Measurements from ENCODE around the gene PYM1. TPM values are rescaled to one million over a fixed set of nuclear protein-coding genes. Genes with fewer than 3 reads are reported as not detected.

Gene PYM1
- total RNA-seq, 4 donors from 2014 or later = 24.2 to 29.5 (median 26.7) TPM

DNA sequence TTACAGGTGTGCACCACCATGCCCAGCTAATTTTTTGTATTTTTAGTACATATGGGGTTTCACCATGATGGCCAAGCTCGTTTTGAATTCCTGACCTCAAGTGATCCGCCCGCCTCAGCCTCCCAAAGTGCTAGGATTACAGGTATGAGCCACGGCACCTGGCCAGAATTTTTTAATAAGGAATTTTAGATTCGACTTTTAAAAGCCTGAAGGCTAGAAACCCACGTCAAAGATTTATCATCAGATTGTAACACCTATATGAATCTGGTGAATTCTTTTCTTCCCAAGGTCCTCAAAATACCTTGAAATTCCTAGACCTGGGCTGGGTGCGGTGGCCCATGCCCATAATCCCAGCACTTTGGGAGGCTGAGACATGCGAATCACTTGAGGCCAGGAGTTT lies 66.3 kb downstream of the PYM1 start:
- Histone ChIP-seq H3K36me3 (no peaks in the 10 kb centered on the region), H3K4me3 (no peak overlapping the region), H3K9me3 (peaks cover 0 to 9% (median 6%) of the 10 kb centered on the region in 4 donors), H3K27ac (replicated peaks in 1 of 4) (no peak overlapping the region), H3K27me3 (no peaks in the 10 kb centered on the region), H3K4me1 (no peaks in the 10 kb centered on the region)
- WGBS = 93% methylated on average over 8 of the region's 8 CpGs
- no peak for DNase-seq (ENCODE audit: extremely low spot score)
- intact Hi-C loops (cut with DNase I) = no loop called here
- TF ChIP-seq EP300 (IDR thresholded peaks at IDR 0.05) = no peak
- TF ChIP-seq CTCF (IDR thresholded peaks at IDR 0.05) = no peak
- no peak for TF ChIP-seq POLR2AphosphoS5 (IDR thresholded peaks at IDR 0.05)
- no peak for TF ChIP-seq POLR2A (IDR thresholded peaks at IDR 0.05; ENCODE audit: low read depth)

DNA sequence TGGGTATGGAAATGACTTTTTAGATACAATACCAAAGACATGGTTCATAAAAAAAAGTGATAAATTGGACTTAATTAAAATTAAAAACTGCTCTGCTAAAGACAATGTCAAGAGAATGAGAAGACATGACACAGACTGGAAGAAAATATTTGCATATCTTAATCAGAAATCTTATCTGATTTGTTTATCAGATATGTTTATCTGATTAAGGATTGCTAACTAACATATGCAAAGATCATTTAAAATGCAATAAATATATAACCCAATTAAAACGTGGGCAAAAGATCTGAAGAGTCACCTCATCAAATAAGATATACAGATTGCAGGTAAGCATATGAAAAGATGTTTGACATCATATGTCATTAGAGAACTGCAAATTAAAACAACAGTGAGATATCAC lies 75.0 kb downstream of the PYM1 start:
- TF ChIP-seq POLR2A (IDR thresholded peaks at IDR 0.05; ENCODE audit: low read depth) (no peak), POLR2AphosphoS5 (IDR thresholded peaks at IDR 0.05) (no peak), EP300 (IDR thresholded peaks at IDR 0.05) (no peak), CTCF (IDR thresholded peaks at IDR 0.05) (no peak)
- peaks cover 6 to 22% (median 14%) of the 10 kb centered on the region in 4 donors for H3K4me1 ChIP-seq
- WGBS = 45% methylated on average over 1 of the region's 1 CpG
- H3K9me3 ChIP-seq = no peaks in the 10 kb centered on the region
- H3K36me3 ChIP-seq = no peaks in the 10 kb centered on the region
- H3K4me3 ChIP-seq = no peak overlapping the region
- peaks cover 0 to 22% (median 0%) of the 10 kb centered on the region in 4 donors for H3K27me3 ChIP-seq
- no peak overlapping the region for H3K27ac ChIP-seq (replicated peaks in 1 of 4)
- no peak for DNase-seq (ENCODE audit: extremely low spot score)
- intact Hi-C loops (cut with DNase I) = no loop called here

Other genes with a start within 250 kb of the PYM1 start
- gene ITGA7, start 220.0 kb downstream of the PYM1 start, total RNA-seq = 100 to 1,000 TPM; 155 to 245 (median 218) TPM
- gene BLOC1S1, start 211.8 kb downstream of the PYM1 start, total RNA-seq = 100 to 1,000 TPM; 159 to 253 (median 196) TPM
- gene RDH5, start 207.5 kb downstream of the PYM1 start, total RNA-seq = 10 to 100 TPM; 13.8 to 23.0 (median 17.2) TPM
- 1,000 to 10,000 TPM in 1 of 4 donors, 100 to 1,000 TPM in 3; 742 to 1,177 (median 845) TPM for gene CD63, start 198.9 kb downstream of the PYM1 start, total RNA-seq
- 1 to 10 TPM; 1.7 to 9.0 (median 4.9) TPM for gene GDF11, start 184.8 kb downstream of the PYM1 start, total RNA-seq
- 10 to 100 TPM; 57.7 to 78.0 (median 70.1) TPM for gene SARNP, start 110.2 kb downstream of the PYM1 start, total RNA-seq
- 10 to 100 TPM in 2 of 4 donors, 1 to 10 TPM in 2; 8.3 to 15.7 (median 11.8) TPM for gene ORMDL2, start 109.9 kb downstream of the PYM1 start, total RNA-seq
- gene DNAJC14, start 98.3 kb downstream of the PYM1 start, total RNA-seq = 10 to 100 TPM; 23.7 to 33.7 (median 30.0) TPM
- 10 to 100 TPM in 2 of 4 donors, 1 to 10 TPM in 2; 5.5 to 17.4 (median 8.5) TPM for gene MMP19, start 85.0 kb downstream of the PYM1 start, total RNA-seq
- gene DGKA, start 3.3 kb upstream of the PYM1 start, total RNA-seq = 10 to 100 TPM; 18.7 to 39.7 (median 24.7) TPM
- gene PMEL, start 38.1 kb upstream of the PYM1 start, total RNA-seq = 1 to 10 TPM in 1 of 4 donors, under 1 TPM in 1, not detected in 2; 0.66 to 2.2 TPM
- gene CDK2, start 38.9 kb upstream of the PYM1 start, total RNA-seq = 10 to 100 TPM; 35.3 to 84.9 (median 57.1) TPM
- 100 to 1,000 TPM; 116 to 189 (median 138) TPM for gene RAB5B, start 46.2 kb upstream of the PYM1 start, total RNA-seq
- gene SUOX, start 69.4 kb upstream of the PYM1 start, total RNA-seq = 10 to 100 TPM; 18.3 to 29.0 (median 25.3) TPM
- 10 to 100 TPM in 2 of 4 donors, 1 to 10 TPM in 2; 6.2 to 20.4 (median 9.7) TPM for gene IKZF4, start 93.1 kb upstream of the PYM1 start, total RNA-seq
- gene RPS26, start 114.0 kb upstream of the PYM1 start, total RNA-seq = 1,000 to 10,000 TPM in 1 of 4 donors, 100 to 1,000 TPM in 3; 104 to 1,982 (median 577) TPM
- 10 to 100 TPM; 13.9 to 25.0 (median 19.0) TPM for gene ERBB3, start 152.3 kb upstream of the PYM1 start, total RNA-seq
- gene PA2G4, start 176.7 kb upstream of the PYM1 start, total RNA-seq = 100 to 1,000 TPM in 2 of 4 donors, 10 to 100 TPM in 2; 90.5 to 133 (median 105) TPM
- 1,000 to 10,000 TPM; 1,962 to 4,166 (median 3,502) TPM for gene RPL41, start 188.7 kb upstream of the PYM1 start, total RNA-seq
- gene ZC3H10, start 190.4 kb upstream of the PYM1 start, total RNA-seq = 1 to 10 TPM; 5.0 to 7.9 (median 6.6) TPM
- gene ESYT1, start 200.4 kb upstream of the PYM1 start, total RNA-seq = 100 to 1,000 TPM; 151 to 245 (median 214) TPM
- gene MYL6B, start 224.7 kb upstream of the PYM1 start, total RNA-seq = 10 to 100 TPM; 28.5 to 39.4 (median 33.6) TPM
- gene MYL6, start 230.5 kb upstream of the PYM1 start, total RNA-seq = 1,000 to 10,000 TPM; 5,145 to 8,531 (median 5,986) TPM